ENCODE results near the gene CTNND2.

Gene CTNND2

GRCh38 chr5:11361768-11362167, 542.5 kb downstream of the CTNND2 start:
- Histone ChIP-seq H3K9me3 (ENCODE audit: control insufficient read depth, insufficient read depth, low read depth, low read length) (no peaks in the 10 kb centered on the region), H3K4me1 (ENCODE audit: control insufficient read depth, insufficient read depth, low read length) (no peaks in the 10 kb centered on the region), H3K4me3 (ENCODE audit: low read depth, low read length) (no peak overlapping the region), H3K27ac (ENCODE audit: extremely low read depth, low read depth, low read length) (no peak overlapping the region), H3K36me3 (ENCODE audit: control insufficient read depth in 2 of 2, insufficient read depth in 1 of 2, low read length in 2 of 2) (no peaks in the 10 kb centered on the region)
- ChIA-PET POLR2A (no interaction called here), CTCF (interaction anchor here (0.7 kb wide), 1 partner anchor 869 kb away, joined by 3 read pairs; no protein-coding TSS in a partner anchor)
- no peak for TF ChIP-seq ZNF560 (tag by site-specific recombination; IDR thresholded peaks at IDR 0.05; ENCODE audit: borderline replicate concordance)
- no peak for TF ChIP-seq SP3 (tag by site-specific recombination; IDR thresholded peaks at IDR 0.05)
- no peak for TF ChIP-seq ZNF555 (tag by site-specific recombination; conservative IDR thresholded peaks at IDR 0.05)
- TF ChIP-seq PRDM1 (tag by site-specific recombination; IDR thresholded peaks at IDR 0.05) = no peak
- TF ChIP-seq ZNF341 (tag by site-specific recombination; IDR thresholded peaks at IDR 0.05; ENCODE audit: low read depth) = no peak
- TF ChIP-seq ZNF18 (tag by site-specific recombination; IDR thresholded peaks at IDR 0.05) = no peak
- TF ChIP-seq ZBTB7A (tag by site-specific recombination; IDR thresholded peaks at IDR 0.05; ENCODE audit: low read depth) = no peak
- TF ChIP-seq HOXA7 (CRISPR knock-in tag; IDR thresholded peaks at IDR 0.05; ENCODE audit: borderline replicate concordance) = no peak

- Histone ChIP-seq H3K9me3 (ENCODE audit: control insufficient read depth, insufficient read depth, low read depth, low read length) (peaks cover 3% of the 10 kb centered on the region; the same call in 1 of the 2 replicates), H3K4me3 (ENCODE audit: low read depth, low read length) (no peak overlapping the region), H3K36me3 (ENCODE audit: control insufficient read depth in 2 of 2, insufficient read depth in 1 of 2, low read length in 2 of 2) (no peaks in the 10 kb centered on the region), H3K4me1 (ENCODE audit: control insufficient read depth, insufficient read depth, low read length) (no peaks in the 10 kb centered on the region), H3K27ac (ENCODE audit: extremely low read depth, low read depth, low read length) (no peak overlapping the region)
- TF ChIP-seq ZNF114 (tag by site-specific recombination; IDR thresholded peaks at IDR 0.05) (no peak), MYNN (tag by site-specific recombination; IDR thresholded peaks at IDR 0.05; ENCODE audit: borderline replicate concordance) (no peak), ZNF354C (tag by site-specific recombination; IDR thresholded peaks at IDR 0.05; ENCODE audit: borderline replicate concordance, low read depth) (no peak), ZNF529 (tag by site-specific recombination; IDR thresholded peaks at IDR 0.05; ENCODE audit: insufficient replicate concordance) (no peak), ZNF623 (tag by site-specific recombination; IDR thresholded peaks at IDR 0.05) (no peak), SP7 (tag by site-specific recombination; IDR thresholded peaks at IDR 0.05) (no peak), ELK4 (IDR thresholded peaks at IDR 0.05; ENCODE audit: borderline replicate concordance, low read depth, low read length) (no peak), ZNF157 (tag by site-specific recombination; IDR thresholded peaks at IDR 0.05) (no peak), ZNF121 (tag by site-specific recombination; IDR thresholded peaks at IDR 0.05) (no peak), ZNF239 (tag by site-specific recombination; IDR thresholded peaks at IDR 0.05) (no peak), PRDM2 (tag by site-specific recombination; IDR thresholded peaks at IDR 0.05; ENCODE audit: borderline replicate concordance) (no peak), GLIS1 (tag by site-specific recombination; IDR thresholded peaks at IDR 0.05) (no peak), ZNF624 (tag by site-specific recombination; IDR thresholded peaks at IDR 0.05) (no peak), ZNF391 (tag by site-specific recombination; IDR thresholded peaks at IDR 0.05; ENCODE audit: borderline replicate concordance, low read depth) (no peak), ZBTB48 (tag by site-specific recombination; IDR thresholded peaks at IDR 0.05) (no peak), ZNF140 (tag by site-specific recombination; IDR thresholded peaks at IDR 0.05) (no peak), ZNF677 (tag by site-specific recombination; IDR thresholded peaks at IDR 0.05) (no peak), ZNF433 (tag by site-specific recombination; IDR thresholded peaks at IDR 0.05; ENCODE audit: low read depth) (no peak)
- POLR2A ChIA-PET = no interaction called here
- CTCF ChIA-PET = no interaction called here
Observed at GRCh38 chr5:11357928-11358327, 546.3 kb downstream of the CTNND2 start.
